HL-60 (cell line): ENCODE measurements around the gene PTDSS2.

Experiments used
- GABPA ChIP-seq: IDR thresholded peaks from 2 replicates; pipeline ENCODE4 v1.6.1; 2012; ENCODE audit warnings: low read depth
- POLR2AphosphoS5 ChIP-seq: IDR thresholded peaks from 2 replicates; pipeline ENCODE4 v1.6.1; 2012; ENCODE audit warnings: low read depth
- TF ChIP-seq, protein P1 (sequence below): IDR thresholded peaks from one replicate; pipeline ENCODE4 v1.5.1; 2011; ENCODE audit warnings: low read length, control low read depth, inconsistent platforms; ENCODE audit not compliant: insufficient read depth

- TF ChIP-seq, protein P1, sequence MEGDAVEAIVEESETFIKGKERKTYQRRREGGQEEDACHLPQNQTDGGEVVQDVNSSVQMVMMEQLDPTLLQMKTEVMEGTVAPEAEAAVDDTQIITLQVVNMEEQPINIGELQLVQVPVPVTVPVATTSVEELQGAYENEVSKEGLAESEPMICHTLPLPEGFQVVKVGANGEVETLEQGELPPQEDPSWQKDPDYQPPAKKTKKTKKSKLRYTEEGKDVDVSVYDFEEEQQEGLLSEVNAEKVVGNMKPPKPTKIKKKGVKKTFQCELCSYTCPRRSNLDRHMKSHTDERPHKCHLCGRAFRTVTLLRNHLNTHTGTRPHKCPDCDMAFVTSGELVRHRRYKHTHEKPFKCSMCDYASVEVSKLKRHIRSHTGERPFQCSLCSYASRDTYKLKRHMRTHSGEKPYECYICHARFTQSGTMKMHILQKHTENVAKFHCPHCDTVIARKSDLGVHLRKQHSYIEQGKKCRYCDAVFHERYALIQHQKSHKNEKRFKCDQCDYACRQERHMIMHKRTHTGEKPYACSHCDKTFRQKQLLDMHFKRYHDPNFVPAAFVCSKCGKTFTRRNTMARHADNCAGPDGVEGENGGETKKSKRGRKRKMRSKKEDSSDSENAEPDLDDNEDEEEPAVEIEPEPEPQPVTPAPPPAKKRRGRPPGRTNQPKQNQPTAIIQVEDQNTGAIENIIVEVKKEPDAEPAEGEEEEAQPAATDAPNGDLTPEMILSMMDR, result no peak
- TF ChIP-seq GABPA, result no peak
- no peak for TF ChIP-seq POLR2AphosphoS5
Measured at GRCh38 chr11:538431-539051, 88.5 kb downstream of the PTDSS2 start.
